GM12801 (cell line): Measurements from ENCODE around the gene PDK2.

Experiments used
- TF ChIP-seq, protein P1 (sequence below): IDR thresholded peaks from one replicate; pipeline ENCODE4 v1.5.1; 2011; ENCODE audit warnings: control low read depth; ENCODE audit not compliant: insufficient read length; ENCODE audit errors: extremely low read depth

Gene PDK2

DNA sequence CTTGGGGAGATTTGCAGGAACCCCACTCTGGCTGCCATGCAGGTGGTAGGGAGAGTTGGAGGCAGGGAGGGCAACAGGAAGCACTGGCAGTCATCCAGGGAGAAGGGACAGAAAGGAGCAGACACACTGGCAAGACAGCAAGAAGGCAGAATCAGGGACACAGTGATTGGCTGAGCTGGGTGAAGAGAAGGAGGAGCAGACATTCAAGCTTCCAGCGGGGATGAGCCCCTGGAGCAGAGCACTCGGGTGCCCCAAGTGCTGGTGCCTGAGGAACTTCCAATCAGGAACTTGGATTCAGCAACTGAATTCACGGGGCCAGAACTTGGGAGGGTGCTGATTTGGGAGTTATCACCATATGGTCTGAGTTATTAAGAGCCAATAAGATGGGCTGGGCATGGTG is 45.5 kb upstream of the PDK2 start:
- TF ChIP-seq, protein P1, sequence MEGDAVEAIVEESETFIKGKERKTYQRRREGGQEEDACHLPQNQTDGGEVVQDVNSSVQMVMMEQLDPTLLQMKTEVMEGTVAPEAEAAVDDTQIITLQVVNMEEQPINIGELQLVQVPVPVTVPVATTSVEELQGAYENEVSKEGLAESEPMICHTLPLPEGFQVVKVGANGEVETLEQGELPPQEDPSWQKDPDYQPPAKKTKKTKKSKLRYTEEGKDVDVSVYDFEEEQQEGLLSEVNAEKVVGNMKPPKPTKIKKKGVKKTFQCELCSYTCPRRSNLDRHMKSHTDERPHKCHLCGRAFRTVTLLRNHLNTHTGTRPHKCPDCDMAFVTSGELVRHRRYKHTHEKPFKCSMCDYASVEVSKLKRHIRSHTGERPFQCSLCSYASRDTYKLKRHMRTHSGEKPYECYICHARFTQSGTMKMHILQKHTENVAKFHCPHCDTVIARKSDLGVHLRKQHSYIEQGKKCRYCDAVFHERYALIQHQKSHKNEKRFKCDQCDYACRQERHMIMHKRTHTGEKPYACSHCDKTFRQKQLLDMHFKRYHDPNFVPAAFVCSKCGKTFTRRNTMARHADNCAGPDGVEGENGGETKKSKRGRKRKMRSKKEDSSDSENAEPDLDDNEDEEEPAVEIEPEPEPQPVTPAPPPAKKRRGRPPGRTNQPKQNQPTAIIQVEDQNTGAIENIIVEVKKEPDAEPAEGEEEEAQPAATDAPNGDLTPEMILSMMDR, result no peak

GRCh38 chr17:50050431-50051032 is 44.6 kb upstream of the PDK2 start:
- TF ChIP-seq, protein P1, result no peak

GRCh38 chr17:50051082-50051576 is 44.0 kb upstream of the PDK2 start:
- TF ChIP-seq, protein P1, result no peak

- TF ChIP-seq, protein P1, result no peak
Measured at GRCh38 chr17:50051606-50052005, 43.5 kb upstream of the PDK2 start.

DNA sequence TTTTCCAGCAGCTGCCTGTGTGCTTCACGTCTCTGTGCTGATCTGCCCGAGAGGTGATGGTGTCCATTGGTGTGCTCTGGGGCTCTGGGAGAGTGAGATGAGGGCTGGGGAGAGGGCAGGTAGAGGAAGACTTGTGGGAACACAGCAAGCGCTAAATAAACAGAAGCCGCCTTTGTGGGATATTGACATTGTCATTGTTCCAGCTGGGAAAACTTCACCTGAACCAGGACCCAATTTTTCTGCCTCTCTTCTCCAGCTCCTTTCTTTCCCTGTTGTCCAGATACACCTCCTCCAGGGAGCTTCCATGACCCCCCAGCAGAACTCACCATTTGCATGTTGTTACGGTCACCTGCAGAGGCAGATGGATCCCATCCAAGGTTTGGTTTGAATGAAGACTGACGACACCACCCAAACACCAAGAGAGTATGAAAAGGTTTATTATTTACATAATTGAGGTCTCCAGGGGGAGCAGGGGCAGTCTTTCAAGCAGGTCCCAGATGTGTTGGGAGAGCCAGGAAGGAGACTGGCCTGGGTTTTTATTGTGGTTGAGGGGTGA is 42.8 kb upstream of the PDK2 start:
- TF ChIP-seq, protein P1, result no peak

DNA sequence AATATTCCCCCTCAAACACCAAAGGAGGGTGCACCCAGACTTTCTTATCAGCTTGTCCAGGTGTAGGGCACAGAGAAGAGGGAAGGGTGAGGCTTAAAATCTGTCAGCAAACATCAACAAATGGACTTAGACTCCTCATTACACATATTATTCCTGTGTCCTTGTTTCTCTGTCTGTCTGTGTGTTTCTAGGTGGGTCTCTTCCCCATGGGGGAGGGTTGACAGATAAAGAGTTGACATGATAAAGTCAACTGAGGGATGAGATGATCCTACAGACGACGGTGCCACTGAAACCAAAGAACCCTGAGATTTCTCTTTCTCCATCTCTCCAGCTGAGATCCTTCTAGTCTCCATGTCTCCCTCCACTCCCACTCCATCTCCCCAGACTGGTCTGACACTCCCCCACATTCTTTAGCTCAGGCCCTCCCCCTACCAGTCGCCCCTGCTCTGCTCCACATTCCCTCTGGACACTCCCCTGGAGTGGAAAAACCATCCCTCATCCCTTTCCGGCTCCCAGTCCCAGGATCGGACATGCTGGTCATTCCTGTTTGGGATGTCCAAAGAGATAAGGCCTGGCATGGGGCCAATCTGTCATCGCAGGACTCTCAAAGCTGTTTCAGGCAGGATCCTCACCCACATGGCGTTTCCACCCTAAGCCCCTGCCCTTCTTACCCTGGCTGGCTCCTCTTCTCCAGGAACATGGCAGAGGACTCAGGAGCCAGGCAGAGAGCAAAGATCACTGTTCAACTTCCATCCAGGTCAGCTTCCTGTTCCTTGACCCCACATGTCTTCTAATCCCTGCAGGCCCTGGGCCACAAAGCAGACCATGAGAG is 42.1 kb upstream of the PDK2 start:
- TF ChIP-seq, protein P1, result no peak

- TF ChIP-seq, protein P1, result no peak
Measured at GRCh38 chr17:50053654-50053960, 41.5 kb upstream of the PDK2 start.
